Measurements from ENCODE around the gene SWSAP1. TPM values are rescaled to one million over a fixed set of nuclear protein-coding genes. Genes with fewer than 3 reads are reported as not detected.
"Not testable (repeated sequence)": the region's sequence is repeated elsewhere in the genome, so short reads cannot be mapped to it uniquely, and the experiment has no call there.

The SWSAP1 gene
- polyA plus RNA-seq, 1 of the 3 experiments (the other 2 are of a cell fraction) = 2.8 TPM

- H3K4me3 ChIP-seq (ENCODE audit: low read depth in 2 of 2, low read length in 1 of 2); H4K20me1 ChIP-seq (ENCODE audit: insufficient read depth); H3K27me3 ChIP-seq (ENCODE audit: insufficient read depth); H3K4me2 ChIP-seq; DNase-seq; H2AFZ ChIP-seq (ENCODE audit: low read depth); H3K9me2 ChIP-seq; H3K9me3 ChIP-seq; H3K9ac ChIP-seq; H3K36me3 ChIP-seq (replicated peaks in 1 of 2; ENCODE audit: control insufficient read depth in 1 of 2, insufficient read depth in 2 of 2, low read length in 1 of 2): not testable (repeated sequence)
- 87% methylated on average over 12 of the region's 14 CpGs for WGBS (ENCODE audit: low lambda C conversion rate)
- Histone ChIP-seq H3K79me2 (ENCODE audit: insufficient read depth) (peaks cover 23% of the 10 kb centered on the region), H3F3A (replicated peaks; ENCODE audit: insufficient read depth) (peaks cover 33% of the 10 kb centered on the region), H3K27ac (ENCODE audit: low read depth in 2 of 2, low read length in 1 of 2) (peak overlapping the region in 1 of 2 experiments; percentile 88; a peak in 2 of 4 replicates), H3K4me1 (ENCODE audit: control insufficient read depth in 1 of 2, insufficient read depth in 2 of 2, low read depth in 1 of 2, low read length in 1 of 2) (peaks cover 16 to 24% of the 10 kb centered on the region in 2 experiments; a peak in 3 of 4 replicates)
- ChIA-PET CTCF (interaction anchor here (2.3 to 6.4 kb wide), 7 partner anchors 37 to 106 kb away, joined by 7 to 85 read pairs (median 51); partner anchors contain the start of genes ELAVL3, ODAD3, PRKCSH and RGL3), POLR2A (interaction anchor here (0.7 kb wide), 1 partner anchor 33 kb away, joined by 4 read pairs; the partner anchor contains the start of gene TMEM205)
Observed at GRCh38 chr19:11379269-11379845, 4.9 kb downstream of the SWSAP1 start.

- Histone ChIP-seq H3K4me1 (ENCODE audit: control insufficient read depth in 1 of 2, insufficient read depth in 2 of 2, low read depth in 1 of 2, low read length in 1 of 2) (peaks cover 16 to 24% of the 10 kb centered on the region in 2 experiments; a peak in 3 of 4 replicates), H3K79me2 (ENCODE audit: insufficient read depth) (peaks cover 23% of the 10 kb centered on the region), H3K9me2 (no peaks in the 10 kb centered on the region), H3F3A (replicated peaks; ENCODE audit: insufficient read depth) (peaks cover 35% of the 10 kb centered on the region), H3K27ac (ENCODE audit: low read depth in 2 of 2, low read length in 1 of 2) (no peak overlapping the region; a peak in 1 of 4 replicates), H2AFZ (ENCODE audit: low read depth) (no peak overlapping the region), H3K9me3 (no peaks in the 10 kb centered on the region), H3K27me3 (ENCODE audit: insufficient read depth) (no peaks in the 10 kb centered on the region), H3K4me2 (peak overlapping the region; percentile 79), H3K4me3 (ENCODE audit: low read depth in 2 of 2, low read length in 1 of 2) (peak overlapping the region in 1 of 2 experiments; percentile 70; a peak in 2 of 4 replicates), H4K20me1 (ENCODE audit: insufficient read depth) (no peaks in the 10 kb centered on the region), H3K36me3 (replicated peaks in 1 of 2; ENCODE audit: control insufficient read depth in 1 of 2, insufficient read depth in 2 of 2, low read length in 1 of 2) (no peaks in the 10 kb centered on the region), H3K9ac (no peak overlapping the region)
- CTCF ChIA-PET = interaction anchor here (0.9 to 6.4 kb wide), 15 partner anchors 14 to 151 kb away, joined by 3 to 85 read pairs (median 18); partner anchors contain the start of genes ELAVL3, ODAD3, PRKCSH and RGL3
- WGBS (ENCODE audit: low lambda C conversion rate) = 97% methylated on average over 7 of the region's 7 CpGs
- no peak for DNase-seq
- TF ChIP-seq GABPA (IDR thresholded peaks at IDR 0.05; ENCODE audit: low read depth) = no peak
- POLR2A ChIA-PET = interaction anchor here (0.8 kb wide), 1 partner anchor 39 kb away, joined by 3 read pairs; no protein-coding TSS in a partner anchor
Observed at GRCh38 chr19:11379857-11380350, 5.4 kb downstream of the SWSAP1 start.

DNA sequence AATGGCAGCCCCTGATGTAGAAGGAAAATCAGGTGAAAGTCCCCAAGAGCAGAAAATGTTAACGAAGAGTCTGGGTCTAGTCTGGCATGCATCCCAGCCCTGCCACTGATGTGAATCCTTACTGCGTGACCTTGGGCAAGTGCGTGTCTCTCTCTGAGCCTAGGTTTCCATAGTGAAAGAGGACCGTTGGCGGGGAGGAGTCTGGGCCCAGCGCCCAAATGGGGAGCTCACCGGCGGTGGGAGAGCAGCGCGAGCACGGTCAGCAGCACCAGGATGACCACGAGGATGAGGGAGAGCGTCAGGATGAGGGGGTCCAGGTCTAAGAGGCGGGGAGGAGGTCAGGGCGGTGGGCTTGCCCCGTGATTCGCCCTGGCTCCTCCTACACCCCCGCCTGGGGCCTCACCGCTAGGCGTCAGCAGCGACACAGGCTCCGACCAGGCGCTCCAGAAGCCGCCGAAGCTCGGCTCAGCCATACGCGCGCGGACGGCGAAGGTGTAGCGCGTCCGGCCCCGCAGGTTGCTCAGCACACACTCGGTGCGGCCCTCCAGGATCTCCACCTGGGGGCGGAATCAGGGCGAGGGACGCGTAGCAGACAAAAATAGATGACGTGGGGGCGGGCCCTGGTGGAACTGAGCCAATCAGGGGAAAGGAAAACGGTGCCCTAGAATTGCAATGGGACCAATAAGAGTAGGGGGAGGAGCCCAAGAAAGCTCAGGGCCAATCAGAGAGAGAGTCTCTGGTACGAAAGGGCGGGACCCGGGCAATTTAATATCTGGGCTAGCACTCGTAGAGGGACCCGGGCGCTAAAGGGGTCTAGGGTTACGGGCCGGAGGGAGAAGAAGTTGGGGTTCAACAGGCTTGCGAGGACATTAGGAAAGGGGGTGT lies 6.4 kb downstream of the SWSAP1 start:
- WGBS (ENCODE audit: low lambda C conversion rate) = 4% methylated on average over 33 of the region's 54 CpGs
- Histone ChIP-seq H3K27ac (ENCODE audit: low read depth in 2 of 2, low read length in 1 of 2) (peak overlapping the region; percentile 51 to 73), H3K9me3 (no peaks in the 10 kb centered on the region), H3F3A (replicated peaks; ENCODE audit: insufficient read depth) (peaks cover 36% of the 10 kb centered on the region), H3K4me1 (ENCODE audit: control insufficient read depth in 1 of 2, insufficient read depth in 2 of 2, low read depth in 1 of 2, low read length in 1 of 2) (peaks cover 16 to 19% of the 10 kb centered on the region in 2 experiments; a peak in 3 of 4 replicates), H3K4me3 (ENCODE audit: low read depth in 2 of 2, low read length in 1 of 2) (peak overlapping the region; percentile 61 to 70), H3K9ac (peak overlapping the region; percentile 56), H3K4me2 (peak overlapping the region; percentile 79), H3K79me2 (ENCODE audit: insufficient read depth) (peaks cover 17% of the 10 kb centered on the region), H4K20me1 (ENCODE audit: insufficient read depth) (no peaks in the 10 kb centered on the region), H3K9me2 (no peaks in the 10 kb centered on the region), H2AFZ (ENCODE audit: low read depth) (peak overlapping the region; percentile 87), H3K36me3 (replicated peaks in 1 of 2; ENCODE audit: control insufficient read depth in 1 of 2, insufficient read depth in 2 of 2, low read length in 1 of 2) (no peaks in the 10 kb centered on the region), H3K27me3 (ENCODE audit: insufficient read depth) (no peaks in the 10 kb centered on the region)
- POLR2A ChIA-PET = interaction anchor here (0.7 to 4.3 kb wide), 9 partner anchors 34 to 100 kb away, joined by 3 to 30 read pairs (median 6); partner anchors contain the start of genes CCDC159, ELAVL3, ODAD3 and RGL3
- DNase-seq = peak; percentile 95
- CTCF ChIA-PET = interaction anchor here (0.6 to 6.4 kb wide), 42 partner anchors 7 to 203 kb away, joined by 3 to 85 read pairs (median 5); partner anchors contain the start of genes ELAVL3, ELOF1, ODAD3 and PRKCSH
- TF ChIP-seq TAF1 (IDR thresholded peaks at IDR 0.05; ENCODE audit: borderline replicate concordance, low read depth, low read length) (peak; percentile 61; the same call in 1 of the 2 replicates), EP300 (IDR thresholded peaks at IDR 0.05; ENCODE audit: borderline replicate concordance in 1 of 2, low read depth in 1 of 2, low read length in 1 of 2) (no peak), NRF1 (IDR thresholded peaks at IDR 0.05; ENCODE audit: low read depth, low read length) (no peak), MXI1 (IDR thresholded peaks at IDR 0.05; ENCODE audit: low read depth, low read length) (0 out of 2 replicates have a peak, but pooled peaks have one; percentile 59), YY1 (IDR thresholded peaks at IDR 0.05; ENCODE audit: low read depth) (no peak), RXRA (IDR thresholded peaks at IDR 0.05; ENCODE audit: borderline replicate concordance, low read depth) (no peak), ZBTB33 (IDR thresholded peaks at IDR 0.05; ENCODE audit: borderline replicate concordance, low read depth) (no peak), FOSL2 (IDR thresholded peaks at IDR 0.05; ENCODE audit: borderline replicate concordance, low read depth) (no peak), FOXJ3 (CRISPR knock-in tag; IDR thresholded peaks at IDR 0.05) (no peak), RCOR1 (IDR thresholded peaks at IDR 0.05; ENCODE audit: low read length) (no peak), CHD2 (IDR thresholded peaks at IDR 0.05; ENCODE audit: low read length, partially characterized antibody) (peak; percentile 74), MEF2A (IDR thresholded peaks at IDR 0.05; ENCODE audit: borderline replicate concordance, low read depth) (no peak)
- TF ChIP-seq, protein P1, sequence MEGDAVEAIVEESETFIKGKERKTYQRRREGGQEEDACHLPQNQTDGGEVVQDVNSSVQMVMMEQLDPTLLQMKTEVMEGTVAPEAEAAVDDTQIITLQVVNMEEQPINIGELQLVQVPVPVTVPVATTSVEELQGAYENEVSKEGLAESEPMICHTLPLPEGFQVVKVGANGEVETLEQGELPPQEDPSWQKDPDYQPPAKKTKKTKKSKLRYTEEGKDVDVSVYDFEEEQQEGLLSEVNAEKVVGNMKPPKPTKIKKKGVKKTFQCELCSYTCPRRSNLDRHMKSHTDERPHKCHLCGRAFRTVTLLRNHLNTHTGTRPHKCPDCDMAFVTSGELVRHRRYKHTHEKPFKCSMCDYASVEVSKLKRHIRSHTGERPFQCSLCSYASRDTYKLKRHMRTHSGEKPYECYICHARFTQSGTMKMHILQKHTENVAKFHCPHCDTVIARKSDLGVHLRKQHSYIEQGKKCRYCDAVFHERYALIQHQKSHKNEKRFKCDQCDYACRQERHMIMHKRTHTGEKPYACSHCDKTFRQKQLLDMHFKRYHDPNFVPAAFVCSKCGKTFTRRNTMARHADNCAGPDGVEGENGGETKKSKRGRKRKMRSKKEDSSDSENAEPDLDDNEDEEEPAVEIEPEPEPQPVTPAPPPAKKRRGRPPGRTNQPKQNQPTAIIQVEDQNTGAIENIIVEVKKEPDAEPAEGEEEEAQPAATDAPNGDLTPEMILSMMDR (IDR thresholded peaks at IDR 0.05) = peak; percentile 72
